Large intestine (tissue), 3 donors: ENCODE measurements around the gene KIAA1328. TPM values are rescaled to one million over a fixed set of nuclear protein-coding genes. Genes with fewer than 3 reads are reported as not detected.

Experiments
- DNase-seq, 2 donors: peaks; one replicate each; pipeline versions ENCODE4 v3.0.0 to v3.0.0-alpha.2; 2013
- H3K27ac ChIP-seq: one replicate; pipeline ENCODE4 v1.5.1; 2013; ENCODE audit warnings: low read length
- H3K27me3 ChIP-seq: 2 replicates; pipeline ENCODE4 v1.6.1; 2013; ENCODE audit warnings: low read length; ENCODE audit not compliant: control insufficient read depth, insufficient read depth
- H3K36me3 ChIP-seq: 2 replicates; pipeline ENCODE4 v1.6.1; 2013; ENCODE audit warnings: low read length; ENCODE audit not compliant: control insufficient read depth, insufficient read depth
- H3K4me1 ChIP-seq: one replicate; pipeline ENCODE4 v1.6.1; 2013; ENCODE audit warnings: low read length; ENCODE audit not compliant: control insufficient read depth, insufficient read depth
- H3K4me3 ChIP-seq: one replicate; pipeline ENCODE4 v1.5.1; 2013; ENCODE audit warnings: low read length
- H3K9me3 ChIP-seq: one replicate; pipeline ENCODE4 v1.6.1; 2013; ENCODE audit warnings: mild to moderate bottlenecking, low read depth, low read length, moderate library complexity; ENCODE audit not compliant: control insufficient read depth
- WGBS: methylation state at CpG from one replicate; pipeline ENCODE4 v1.1.5; 2013; ENCODE audit warnings: low lambda C conversion rate; ENCODE audit not compliant: insufficient coverage; 5-methylcytosine and 5-hydroxymethylcytosine counted together
- polyA plus RNA-seq: library from polyadenylated mRNA; unstranded; fragments of 120-200 nt; gene quantifications from one replicate; pipeline ENCODE4 v1.2.1, GENCODE V29; 2013

KIAA1328 gene
- polyA plus RNA-seq, 1 donor: 7.0 TPM

- no CpG with 5 or more reads among the region's 11 CpGs for WGBS
- no peak overlapping the region for H3K27ac ChIP-seq
- no peaks in the 10 kb centered on the region for H3K9me3 ChIP-seq
- no peaks in the 10 kb centered on the region for H3K36me3 ChIP-seq
- no peak overlapping the region for H3K4me3 ChIP-seq
- peaks cover 38% of the 10 kb centered on the region for H3K27me3 ChIP-seq
- H3K4me1 ChIP-seq: peaks cover 3% of the 10 kb centered on the region
- DNase-seq: no peak
Measured at GRCh38 chr18:37258819-37259218, 429.9 kb downstream of the KIAA1328 start.

GRCh38 chr18:37259711-37260110 lies 430.8 kb downstream of the KIAA1328 start:
- Histone ChIP-seq H3K4me1 (peaks cover under 1% of the 10 kb centered on the region), H3K36me3 (no peaks in the 10 kb centered on the region), H3K4me3 (no peak overlapping the region), H3K27me3 (peaks cover 36% of the 10 kb centered on the region), H3K27ac (no peak overlapping the region), H3K9me3 (no peaks in the 10 kb centered on the region)
- DNase-seq: no peak
- WGBS: no CpG with 5 or more reads among the region's 5 CpGs

- Histone ChIP-seq H3K4me1 (no peaks in the 10 kb centered on the region), H3K27me3 (peaks cover 30% of the 10 kb centered on the region), H3K27ac (no peak overlapping the region), H3K36me3 (no peaks in the 10 kb centered on the region), H3K4me3 (no peak overlapping the region), H3K9me3 (no peaks in the 10 kb centered on the region)
- DNase-seq: no peak
- WGBS: no CpG with 5 or more reads among the region's 10 CpGs
Measured at GRCh38 chr18:37260367-37261093, 431.6 kb downstream of the KIAA1328 start.

- DNase-seq: no peak
- H3K36me3 ChIP-seq: no peaks in the 10 kb centered on the region
- no CpG with 5 or more reads among the region's 11 CpGs for WGBS
- H3K27ac ChIP-seq: no peak overlapping the region
- no peaks in the 10 kb centered on the region for H3K4me1 ChIP-seq
- peaks cover 24% of the 10 kb centered on the region for H3K27me3 ChIP-seq
- no peaks in the 10 kb centered on the region for H3K9me3 ChIP-seq
- no peak overlapping the region for H3K4me3 ChIP-seq
Measured at GRCh38 chr18:37261246-37261840, 432.4 kb downstream of the KIAA1328 start.

GRCh38 chr18:37261988-37262387 lies 433.1 kb downstream of the KIAA1328 start:
- Histone ChIP-seq H3K4me1 (no peaks in the 10 kb centered on the region), H3K36me3 (no peaks in the 10 kb centered on the region), H3K9me3 (no peaks in the 10 kb centered on the region), H3K27me3 (peaks cover 23% of the 10 kb centered on the region), H3K4me3 (no peak overlapping the region), H3K27ac (no peak overlapping the region)
- no CpG with 5 or more reads among the region's 8 CpGs for WGBS
- DNase-seq: no peak

GRCh38 chr18:37264956-37265355 lies 436.0 kb downstream of the KIAA1328 start:
- peaks cover under 1% of the 10 kb centered on the region for H3K27me3 ChIP-seq
- H3K4me1 ChIP-seq: no peaks in the 10 kb centered on the region
- H3K27ac ChIP-seq: no peak overlapping the region
- no CpG with 5 or more reads among the region's 14 CpGs for WGBS
- DNase-seq: no peak
- no peaks in the 10 kb centered on the region for H3K9me3 ChIP-seq
- no peak overlapping the region for H3K4me3 ChIP-seq
- no peaks in the 10 kb centered on the region for H3K36me3 ChIP-seq

GRCh38 chr18:37265382-37265781 lies 436.5 kb downstream of the KIAA1328 start:
- no peak for DNase-seq
- WGBS: no CpG with 5 or more reads among the region's 2 CpGs
- Histone ChIP-seq H3K27ac (no peak overlapping the region), H3K9me3 (no peaks in the 10 kb centered on the region), H3K27me3 (no peaks in the 10 kb centered on the region), H3K4me1 (no peaks in the 10 kb centered on the region), H3K36me3 (no peaks in the 10 kb centered on the region), H3K4me3 (no peak overlapping the region)

- no peaks in the 10 kb centered on the region for H3K9me3 ChIP-seq
- no CpG with 5 or more reads among the region's 13 CpGs for WGBS
- no peak for DNase-seq
- H3K4me1 ChIP-seq: no peaks in the 10 kb centered on the region
- H3K27ac ChIP-seq: no peak overlapping the region
- H3K27me3 ChIP-seq: no peaks in the 10 kb centered on the region
- no peaks in the 10 kb centered on the region for H3K36me3 ChIP-seq
- no peak overlapping the region for H3K4me3 ChIP-seq
Measured at GRCh38 chr18:37266290-37266689, 437.4 kb downstream of the KIAA1328 start.

GRCh38 chr18:37270038-37270665 lies 441.2 kb downstream of the KIAA1328 start:
- Histone ChIP-seq H3K27ac (no peak overlapping the region), H3K9me3 (peaks cover 5% of the 10 kb centered on the region), H3K4me1 (no peaks in the 10 kb centered on the region), H3K4me3 (no peak overlapping the region), H3K27me3 (peaks cover 29% of the 10 kb centered on the region), H3K36me3 (no peaks in the 10 kb centered on the region)
- WGBS: no CpG with 5 or more reads among the region's 8 CpGs
- DNase-seq: peak; percentile 37 to 47

- WGBS: no CpG with 5 or more reads among the region's 7 CpGs
- DNase-seq: no peak
- H3K4me1 ChIP-seq: no peaks in the 10 kb centered on the region
- peaks cover 34% of the 10 kb centered on the region for H3K27me3 ChIP-seq
- H3K36me3 ChIP-seq: no peaks in the 10 kb centered on the region
- H3K27ac ChIP-seq: no peak overlapping the region
- peaks cover 5% of the 10 kb centered on the region for H3K9me3 ChIP-seq
- H3K4me3 ChIP-seq: no peak overlapping the region
Measured at GRCh38 chr18:37270666-37271052, 441.7 kb downstream of the KIAA1328 start.
